Vagina (tissue), 2 donors: ENCODE data around the gene ATP5ME.

Source experiments
- CTCF ChIP-seq, 3 experiments: fragments of 450-650 bp in 2 of 3; fragments of 200-600 bp in 1 of 3; sonication (generic) in 1 of 3; IDR thresholded peaks; one replicate each; pipeline ENCODE4 v1.5.1; 2017 to 2019; ENCODE audit warnings: antibody characterized with exemption in 3 of 3, mild to moderate bottlenecking in 2 of 3, moderate library complexity in 2 of 3
- POLR2A ChIP-seq, 2 donors: fragments of 450-650 bp; IDR thresholded peaks; one replicate each; pipeline ENCODE4 v1.6.1; 2017; ENCODE audit warnings: antibody characterized with exemption in 2 of 2, mild to moderate bottlenecking in 2 of 2, moderate library complexity in 2 of 2

GRCh38 chr4:671769-672168 is 2.3 kb downstream of the ATP5ME start:
- TF ChIP-seq CTCF (IDR thresholded peaks at IDR 0.05): no peak
- TF ChIP-seq POLR2A (IDR thresholded peaks at IDR 0.05): no peak
